AG04450 (cell line): Measurements from ENCODE around the gene CD80. TPM values are rescaled to one million over a fixed set of nuclear protein-coding genes. Genes with fewer than 3 reads are reported as not detected.

Experiments
- CTCF ChIA-PET: fragments of 300-600, 350-600 bp; formaldehyde crosslinking; extraction: SDS; loops from one replicate; lab custom pipeline; 2022; ENCODE audit warnings: antibody characterized with exemption, inconsistent platforms; lab: Charles Lee
- POLR2A ChIA-PET: fragments of 350-600 bp; formaldehyde crosslinking; extraction: SDS; loops from one replicate; lab custom pipeline; 2021; ENCODE audit warnings: antibody characterized with exemption, inconsistent platforms; lab: Yijun Ruan, JAX
- DNase-seq: peaks from one replicate; pipeline ENCODE4 v3.0.0-alpha.2; 2011; ENCODE audit warnings: low read depth, low spot score
- H3K27ac ChIP-seq: one replicate; pipeline ENCODE4 v1.5.1; 2012; ENCODE audit warnings: low read depth, low read length, control low read depth
- H3K27me3 ChIP-seq: one replicate; pipeline ENCODE4 v1.6.0; 2012; ENCODE audit warnings: low read length; ENCODE audit not compliant: control insufficient read depth, insufficient read depth
- H3K4me3 ChIP-seq: 2 replicates; pipeline ENCODE4 v1.5.1; 2011; ENCODE audit warnings: mild to moderate bottlenecking, low read depth, low read length, control low read depth
- H3K9me3 ChIP-seq: 2 replicates; pipeline ENCODE4 v1.5.1; 2012; ENCODE audit warnings: low read length; ENCODE audit not compliant: control insufficient read depth, insufficient read depth
- polyA plus RNA-seq: library from polyadenylated mRNA; depleted of rRNA; stranded (reverse); fragments of >200 nt; gene quantifications from 2 replicates; pipeline ENCODE4 v1.2.3, GENCODE V29; 2011
- TF ChIP-seq, protein P1 (sequence below): IDR thresholded peaks from 2 replicates; pipeline ENCODE4 v1.5.1; 2011; ENCODE audit warnings: low read depth, low read length, control low read depth, inconsistent platforms

Gene CD80
- polyA plus RNA-seq, 1 experiment = not detected

- no peak for DNase-seq
- no peaks in the 10 kb centered on the region for H3K9me3 ChIP-seq
- H3K27me3 ChIP-seq = no peaks in the 10 kb centered on the region
- H3K27ac ChIP-seq = peak overlapping the region; percentile 85
- TF ChIP-seq, protein P1, sequence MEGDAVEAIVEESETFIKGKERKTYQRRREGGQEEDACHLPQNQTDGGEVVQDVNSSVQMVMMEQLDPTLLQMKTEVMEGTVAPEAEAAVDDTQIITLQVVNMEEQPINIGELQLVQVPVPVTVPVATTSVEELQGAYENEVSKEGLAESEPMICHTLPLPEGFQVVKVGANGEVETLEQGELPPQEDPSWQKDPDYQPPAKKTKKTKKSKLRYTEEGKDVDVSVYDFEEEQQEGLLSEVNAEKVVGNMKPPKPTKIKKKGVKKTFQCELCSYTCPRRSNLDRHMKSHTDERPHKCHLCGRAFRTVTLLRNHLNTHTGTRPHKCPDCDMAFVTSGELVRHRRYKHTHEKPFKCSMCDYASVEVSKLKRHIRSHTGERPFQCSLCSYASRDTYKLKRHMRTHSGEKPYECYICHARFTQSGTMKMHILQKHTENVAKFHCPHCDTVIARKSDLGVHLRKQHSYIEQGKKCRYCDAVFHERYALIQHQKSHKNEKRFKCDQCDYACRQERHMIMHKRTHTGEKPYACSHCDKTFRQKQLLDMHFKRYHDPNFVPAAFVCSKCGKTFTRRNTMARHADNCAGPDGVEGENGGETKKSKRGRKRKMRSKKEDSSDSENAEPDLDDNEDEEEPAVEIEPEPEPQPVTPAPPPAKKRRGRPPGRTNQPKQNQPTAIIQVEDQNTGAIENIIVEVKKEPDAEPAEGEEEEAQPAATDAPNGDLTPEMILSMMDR = no peak
- POLR2A ChIA-PET = interaction anchor here (0.6 to 3.5 kb wide), 6 partner anchors 9 to 140 kb away, joined by 3 to 23 read pairs (median 4); partner anchors contain the start of gene TMEM39A
- CTCF ChIA-PET = interaction anchor here (1.1 to 1.5 kb wide), 3 partner anchors 34 to 353 kb away, joined by 3 to 5 read pairs (median 3); partner anchors contain the start of gene TMEM39A
- peak overlapping the region; percentile 90 for H3K4me3 ChIP-seq
Observed at GRCh38 chr3:119497820-119498185, 61.6 kb downstream of the CD80 start.

DNA sequence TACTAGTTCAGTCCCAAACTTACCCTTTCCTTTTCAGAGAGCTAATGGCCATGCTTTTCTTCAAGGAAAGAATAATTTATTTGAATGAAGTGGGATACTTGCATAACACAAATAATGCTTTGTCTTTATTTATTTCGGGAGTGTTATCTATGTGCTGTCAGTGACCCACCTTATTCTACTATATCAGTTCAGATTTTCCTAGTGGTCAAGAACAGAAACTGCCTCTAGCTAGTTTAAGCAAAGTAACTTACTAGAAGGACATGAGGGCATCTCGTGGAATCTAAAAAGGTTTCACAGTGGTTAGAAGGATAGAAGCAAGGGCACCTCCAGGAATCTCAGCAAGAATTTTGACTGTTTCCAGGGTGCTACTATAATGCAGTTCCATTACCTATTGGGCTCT is 64.8 kb downstream of the CD80 start:
- ChIA-PET POLR2A (no interaction called here), CTCF (interaction anchor here (1.1 kb wide), 2 partner anchors 10 to 32 kb away, joined by 3 to 5 read pairs; no protein-coding TSS in a partner anchor)
- Histone ChIP-seq H3K27me3 (no peaks in the 10 kb centered on the region), H3K4me3 (no peak overlapping the region), H3K9me3 (no peaks in the 10 kb centered on the region), H3K27ac (no peak overlapping the region)
- no peak for DNase-seq
- TF ChIP-seq, protein P1 = no peak

DNA sequence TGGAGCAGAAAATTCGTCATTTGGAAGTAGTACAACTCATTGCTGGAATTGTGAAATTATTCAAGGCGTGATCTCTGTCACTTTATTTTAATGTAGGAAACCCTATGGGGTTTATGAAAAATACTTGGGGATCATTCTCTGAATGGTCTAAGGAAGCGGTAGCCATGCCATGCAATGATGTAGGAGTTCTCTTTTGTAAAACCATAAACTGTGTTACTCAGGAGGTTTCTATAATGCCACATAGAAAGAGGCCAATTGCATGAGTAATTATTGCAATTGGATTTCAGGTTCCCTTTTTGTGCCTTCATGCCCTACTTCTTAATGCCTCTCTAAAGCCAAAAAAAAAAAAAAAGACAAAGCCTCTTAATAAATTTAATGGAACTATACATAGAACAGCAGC is 66.6 kb downstream of the CD80 start:
- POLR2A ChIA-PET = no interaction called here
- Histone ChIP-seq H3K27me3 (no peaks in the 10 kb centered on the region), H3K4me3 (no peak overlapping the region), H3K27ac (no peak overlapping the region), H3K9me3 (no peaks in the 10 kb centered on the region)
- CTCF ChIA-PET = no interaction called here
- TF ChIP-seq, protein P1 = no peak
- no peak for DNase-seq

DNA sequence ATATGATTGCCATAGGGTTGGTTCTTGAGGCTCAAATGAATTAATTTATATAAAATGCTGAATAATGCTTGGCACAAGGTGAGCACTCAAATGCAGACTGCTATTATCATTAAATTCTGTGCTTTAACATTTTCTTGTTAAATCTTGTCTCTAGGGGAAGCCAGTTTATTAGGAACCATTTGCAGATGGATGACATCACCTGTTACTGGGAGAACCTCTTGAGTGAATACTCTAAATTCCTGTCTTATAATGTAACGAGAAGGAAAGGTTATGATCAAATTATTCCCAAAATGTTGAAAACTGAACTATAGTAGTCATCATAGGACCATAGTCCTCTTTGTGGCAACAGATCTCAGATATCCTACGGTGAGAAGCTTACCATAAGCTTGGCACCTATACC is 67.3 kb downstream of the CD80 start:
- Histone ChIP-seq H3K9me3 (no peaks in the 10 kb centered on the region), H3K4me3 (no peak overlapping the region), H3K27ac (no peak overlapping the region), H3K27me3 (no peaks in the 10 kb centered on the region)
- CTCF ChIA-PET = no interaction called here
- no peak for DNase-seq
- POLR2A ChIA-PET = no interaction called here
- TF ChIP-seq, protein P1 = no peak

- POLR2A ChIA-PET = interaction anchor here (0.5 kb wide), 1 partner anchor 280 kb away, joined by 3 read pairs; no protein-coding TSS in a partner anchor
Observed at GRCh38 chr3:119490153-119490552, 69.3 kb downstream of the CD80 start.

More at GRCh38 chr3:119490153-119490552, 69.3 kb downstream of the CD80 start:
- Histone ChIP-seq H3K4me3 (no peak overlapping the region), H3K27me3 (no peaks in the 10 kb centered on the region), H3K9me3 (no peaks in the 10 kb centered on the region), H3K27ac (no peak overlapping the region)
- CTCF ChIA-PET = interaction anchor here (0.8 kb wide), 1 partner anchor 191 kb away, joined by 4 read pairs; no protein-coding TSS in a partner anchor
- DNase-seq = no peak
- TF ChIP-seq, protein P1 = no peak
